ENCODE results near the gene FOXL1.

- TF ChIP-seq POLR2A (IDR thresholded peaks at IDR 0.05) = no peak
- TF ChIP-seq CTCF (IDR thresholded peaks at IDR 0.05 in 8 of 11, conservative IDR thresholded peaks at IDR 0.05 in 3 of 11) = no peak
- TF ChIP-seq POLR2AphosphoS5 (IDR thresholded peaks at IDR 0.05) = no peak
These were observed 28.1 kb upstream of the FOXL1 start for GRCh38 chr16:86550281-86550680.
